ENCODE measurements around the gene AKAP6.

DNA sequence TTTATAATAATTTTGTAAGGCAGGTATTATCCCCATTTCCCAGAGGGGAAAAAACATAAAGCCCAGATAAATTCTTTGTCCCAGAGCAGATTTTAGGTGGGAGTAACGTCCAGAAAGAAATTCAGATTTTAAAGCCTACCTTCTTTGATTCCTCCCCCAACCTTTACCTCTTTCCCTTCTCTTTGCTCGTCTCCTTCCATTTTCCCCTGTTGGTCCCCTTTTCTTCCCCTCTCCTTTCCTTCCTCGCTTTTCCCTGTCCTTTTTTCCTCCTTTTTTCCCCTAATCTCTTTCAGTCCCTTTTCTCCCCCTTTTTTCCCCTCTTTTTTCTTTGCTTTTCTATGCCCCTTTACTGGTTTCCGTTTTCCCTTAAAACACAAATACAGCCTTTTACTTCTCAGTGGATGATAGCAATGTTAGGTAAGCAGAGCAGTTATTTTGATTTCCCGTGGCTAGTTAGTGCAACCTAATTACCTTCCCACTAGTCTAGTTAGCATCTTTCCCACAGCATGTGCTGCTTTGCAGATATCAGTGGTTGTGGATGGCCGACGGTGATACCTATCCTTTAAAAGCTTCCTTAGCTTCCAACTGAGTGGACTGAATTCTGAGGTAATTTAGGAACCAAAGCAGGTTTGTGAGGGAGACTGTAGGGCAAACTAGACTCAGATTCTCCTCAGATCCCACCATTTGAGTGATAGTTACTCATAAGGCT is 10.9 kb upstream of the AKAP6 start:
- no peak for TF ChIP-seq POLR2A (IDR thresholded peaks at IDR 0.05)
- TF ChIP-seq, protein P1, sequence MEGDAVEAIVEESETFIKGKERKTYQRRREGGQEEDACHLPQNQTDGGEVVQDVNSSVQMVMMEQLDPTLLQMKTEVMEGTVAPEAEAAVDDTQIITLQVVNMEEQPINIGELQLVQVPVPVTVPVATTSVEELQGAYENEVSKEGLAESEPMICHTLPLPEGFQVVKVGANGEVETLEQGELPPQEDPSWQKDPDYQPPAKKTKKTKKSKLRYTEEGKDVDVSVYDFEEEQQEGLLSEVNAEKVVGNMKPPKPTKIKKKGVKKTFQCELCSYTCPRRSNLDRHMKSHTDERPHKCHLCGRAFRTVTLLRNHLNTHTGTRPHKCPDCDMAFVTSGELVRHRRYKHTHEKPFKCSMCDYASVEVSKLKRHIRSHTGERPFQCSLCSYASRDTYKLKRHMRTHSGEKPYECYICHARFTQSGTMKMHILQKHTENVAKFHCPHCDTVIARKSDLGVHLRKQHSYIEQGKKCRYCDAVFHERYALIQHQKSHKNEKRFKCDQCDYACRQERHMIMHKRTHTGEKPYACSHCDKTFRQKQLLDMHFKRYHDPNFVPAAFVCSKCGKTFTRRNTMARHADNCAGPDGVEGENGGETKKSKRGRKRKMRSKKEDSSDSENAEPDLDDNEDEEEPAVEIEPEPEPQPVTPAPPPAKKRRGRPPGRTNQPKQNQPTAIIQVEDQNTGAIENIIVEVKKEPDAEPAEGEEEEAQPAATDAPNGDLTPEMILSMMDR (IDR thresholded peaks at IDR 0.05): no peak
